Nephron progenitor cell (in vitro differentiated cells): ENCODE data around the gene ALKBH8.
A peak's percentile ranks its signal among the peaks of the same experiment; 100 is the strongest.

Source experiments
- DNase-seq: peaks from one replicate; pipeline ENCODE4 v3.0.0; 2021
- H3K27ac Mint-ChIP-seq: 2 replicates; pipeline ENCODE4 v1.8.0; 2021; ENCODE audit warnings: mild to moderate bottlenecking, moderate library complexity, mixed read lengths
- H3K27me3 Mint-ChIP-seq: 2 replicates; pipeline ENCODE4 v1.8.0; 2021; ENCODE audit warnings: mild to moderate bottlenecking, low read depth, mixed read lengths; ENCODE audit not compliant: poor library complexity
- H3K36me3 Mint-ChIP-seq: 2 replicates; pipeline ENCODE4 v1.8.0; 2021; ENCODE audit warnings: low read depth, mixed read lengths
- H3K4me1 Mint-ChIP-seq: 2 replicates; pipeline ENCODE4 v1.8.0; 2021; ENCODE audit warnings: mixed read lengths
- H3K4me3 Mint-ChIP-seq: 2 replicates; pipeline ENCODE4 v1.8.0; 2021; ENCODE audit warnings: mild to moderate bottlenecking, moderate library complexity, mixed read lengths
- H3K9me3 Mint-ChIP-seq: 2 replicates; pipeline ENCODE4 v1.8.0; 2021; ENCODE audit warnings: mild to moderate bottlenecking, moderate library complexity, mixed read lengths
- TF ChIP-seq, protein P1 (sequence below): fragments of 200-600 bp; sonication (generic); IDR thresholded peaks from 2 replicates; pipeline ENCODE4 v1.5.0; 2021; ENCODE audit warnings: antibody characterized with exemption

The ALKBH8 gene

DNA sequence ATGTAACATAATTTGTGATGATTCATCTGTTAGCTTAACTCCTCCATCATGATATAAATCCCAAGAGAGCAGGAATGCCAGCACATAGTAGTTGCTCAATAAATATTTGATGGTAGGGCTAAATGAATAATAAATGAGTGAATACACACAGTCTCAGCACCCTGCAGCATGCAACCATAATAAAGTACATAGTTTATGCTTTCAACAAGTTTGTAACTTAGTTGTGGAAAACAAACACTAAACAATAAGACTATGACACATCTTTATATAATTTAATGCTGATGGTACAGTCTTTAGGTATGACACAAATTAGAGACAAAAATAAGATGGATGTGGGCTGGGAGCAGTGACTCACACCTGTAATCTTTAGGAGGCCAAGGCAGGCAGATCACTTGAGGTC, 3.8 kb downstream of the ALKBH8 start:
- H3K27ac Mint-ChIP-seq: no peak overlapping the region
- TF ChIP-seq, protein P1, sequence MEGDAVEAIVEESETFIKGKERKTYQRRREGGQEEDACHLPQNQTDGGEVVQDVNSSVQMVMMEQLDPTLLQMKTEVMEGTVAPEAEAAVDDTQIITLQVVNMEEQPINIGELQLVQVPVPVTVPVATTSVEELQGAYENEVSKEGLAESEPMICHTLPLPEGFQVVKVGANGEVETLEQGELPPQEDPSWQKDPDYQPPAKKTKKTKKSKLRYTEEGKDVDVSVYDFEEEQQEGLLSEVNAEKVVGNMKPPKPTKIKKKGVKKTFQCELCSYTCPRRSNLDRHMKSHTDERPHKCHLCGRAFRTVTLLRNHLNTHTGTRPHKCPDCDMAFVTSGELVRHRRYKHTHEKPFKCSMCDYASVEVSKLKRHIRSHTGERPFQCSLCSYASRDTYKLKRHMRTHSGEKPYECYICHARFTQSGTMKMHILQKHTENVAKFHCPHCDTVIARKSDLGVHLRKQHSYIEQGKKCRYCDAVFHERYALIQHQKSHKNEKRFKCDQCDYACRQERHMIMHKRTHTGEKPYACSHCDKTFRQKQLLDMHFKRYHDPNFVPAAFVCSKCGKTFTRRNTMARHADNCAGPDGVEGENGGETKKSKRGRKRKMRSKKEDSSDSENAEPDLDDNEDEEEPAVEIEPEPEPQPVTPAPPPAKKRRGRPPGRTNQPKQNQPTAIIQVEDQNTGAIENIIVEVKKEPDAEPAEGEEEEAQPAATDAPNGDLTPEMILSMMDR: no peak
- H3K4me3 Mint-ChIP-seq: no peak overlapping the region
- H3K9me3 Mint-ChIP-seq: no peaks in the 10 kb centered on the region
- peaks cover 9% of the 10 kb centered on the region for H3K36me3 Mint-ChIP-seq
- H3K27me3 Mint-ChIP-seq: no peaks in the 10 kb centered on the region
- no peak for DNase-seq
- peaks cover 28% of the 10 kb centered on the region for H3K4me1 Mint-ChIP-seq

DNA sequence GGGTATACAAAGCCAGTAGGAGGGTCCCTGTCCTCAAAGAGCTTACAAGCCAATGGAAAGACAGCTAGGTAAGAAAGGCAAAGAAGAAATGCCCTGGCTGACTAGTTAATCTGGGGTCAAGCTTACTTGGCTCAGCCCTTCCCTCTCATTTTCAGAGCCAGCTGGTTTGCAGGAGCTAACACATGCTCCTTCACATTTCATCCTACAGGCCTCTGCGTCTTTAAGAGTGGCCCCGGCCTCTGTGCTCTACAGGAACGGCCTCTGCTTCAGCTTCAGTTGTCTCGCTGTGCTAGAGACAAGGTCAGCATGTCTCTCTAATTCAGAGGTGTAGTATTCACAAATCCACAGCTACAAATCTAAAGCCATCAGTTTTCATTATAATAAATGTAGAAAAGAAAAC, 15.2 kb downstream of the ALKBH8 start:
- Mint-ChIP-seq H3K4me3 (no peak overlapping the region), H3K27ac (no peak overlapping the region), H3K4me1 (no peaks in the 10 kb centered on the region), H3K36me3 (peaks cover 16% of the 10 kb centered on the region), H3K27me3 (no peaks in the 10 kb centered on the region), H3K9me3 (no peaks in the 10 kb centered on the region)
- TF ChIP-seq, protein P1: no peak
- DNase-seq: no peak

DNA sequence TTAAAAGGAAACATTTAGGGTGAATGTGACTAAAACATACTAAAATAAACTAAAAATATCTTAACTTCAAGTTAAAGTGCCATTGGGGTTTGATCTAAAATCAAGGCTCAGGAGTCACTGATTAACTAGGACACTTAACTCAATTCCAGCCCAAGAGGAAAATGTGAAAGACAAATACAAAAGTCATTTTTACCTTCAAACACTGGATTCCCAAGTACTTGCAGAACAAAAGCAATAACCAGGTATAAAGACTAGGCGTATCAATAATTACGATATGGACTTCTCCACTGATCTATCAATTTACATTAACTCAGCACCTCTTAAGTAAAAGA, 15.6 kb downstream of the ALKBH8 start:
- Mint-ChIP-seq H3K27me3 (no peaks in the 10 kb centered on the region), H3K4me3 (no peak overlapping the region), H3K9me3 (no peaks in the 10 kb centered on the region), H3K27ac (no peak overlapping the region), H3K4me1 (no peaks in the 10 kb centered on the region), H3K36me3 (peaks cover 16% of the 10 kb centered on the region)
- no peak for DNase-seq
- TF ChIP-seq, protein P1: no peak

DNA sequence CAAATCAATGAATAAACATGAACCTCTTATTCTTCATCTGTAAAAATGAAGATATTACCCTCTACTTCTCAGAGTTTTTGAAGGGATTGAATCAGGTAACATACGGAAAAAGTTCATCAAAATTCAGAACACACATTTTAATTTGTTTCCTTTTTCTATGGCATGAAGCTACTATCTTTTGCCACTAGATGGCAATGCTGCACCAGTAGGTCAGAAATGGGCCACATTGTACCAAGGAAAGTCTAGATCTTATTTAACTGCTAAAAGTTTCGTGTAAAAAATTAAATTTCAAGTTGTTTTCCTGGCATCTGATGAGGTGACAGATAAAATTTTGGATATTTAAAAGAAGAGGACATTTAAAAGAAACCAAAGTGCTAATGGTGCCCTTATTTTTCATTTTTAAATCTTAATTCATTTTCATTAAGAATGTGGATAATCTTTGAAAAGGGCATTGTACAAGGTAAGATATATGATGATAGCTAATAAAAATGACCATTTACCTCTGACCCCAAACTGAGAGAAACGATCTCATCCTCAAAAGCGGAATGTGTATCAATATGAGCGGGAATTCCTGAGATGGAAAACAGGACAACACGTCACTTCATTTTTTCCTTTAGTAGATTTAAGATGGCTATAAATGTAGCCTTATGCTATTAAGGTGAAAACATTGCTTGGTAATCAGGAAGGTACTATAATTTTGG, 16.1 kb downstream of the ALKBH8 start:
- H3K27me3 Mint-ChIP-seq: no peaks in the 10 kb centered on the region
- H3K4me1 Mint-ChIP-seq: no peaks in the 10 kb centered on the region
- H3K36me3 Mint-ChIP-seq: peaks cover 16% of the 10 kb centered on the region
- TF ChIP-seq, protein P1: peak; percentile 87
- H3K9me3 Mint-ChIP-seq: no peaks in the 10 kb centered on the region
- H3K4me3 Mint-ChIP-seq: no peak overlapping the region
- DNase-seq: peak; percentile 21
- H3K27ac Mint-ChIP-seq: no peak overlapping the region

DNA sequence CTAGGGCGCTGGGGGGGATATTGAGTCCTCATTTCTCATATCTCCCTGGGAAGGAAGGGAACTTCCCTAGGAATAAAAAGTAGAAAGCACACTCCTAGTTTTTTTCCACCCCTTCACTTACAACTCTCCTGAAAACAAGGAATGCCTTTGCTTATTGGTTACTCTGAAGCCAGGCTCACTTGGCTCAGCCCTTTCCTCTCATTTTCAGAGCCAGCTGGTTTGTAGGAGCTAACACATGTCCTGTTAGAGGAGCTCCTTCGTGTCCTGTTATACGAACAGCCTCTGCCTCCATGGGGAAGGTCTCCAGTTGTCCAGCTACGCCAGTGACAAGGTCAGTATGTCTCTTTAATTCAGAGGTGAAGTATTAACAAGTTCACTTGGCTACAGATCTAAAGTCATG, 17.6 kb downstream of the ALKBH8 start:
- TF ChIP-seq, protein P1: no peak
- Mint-ChIP-seq H3K4me1 (no peaks in the 10 kb centered on the region), H3K27ac (no peak overlapping the region), H3K27me3 (no peaks in the 10 kb centered on the region), H3K9me3 (no peaks in the 10 kb centered on the region), H3K4me3 (no peak overlapping the region), H3K36me3 (peaks cover 8% of the 10 kb centered on the region)
- no peak for DNase-seq

DNA sequence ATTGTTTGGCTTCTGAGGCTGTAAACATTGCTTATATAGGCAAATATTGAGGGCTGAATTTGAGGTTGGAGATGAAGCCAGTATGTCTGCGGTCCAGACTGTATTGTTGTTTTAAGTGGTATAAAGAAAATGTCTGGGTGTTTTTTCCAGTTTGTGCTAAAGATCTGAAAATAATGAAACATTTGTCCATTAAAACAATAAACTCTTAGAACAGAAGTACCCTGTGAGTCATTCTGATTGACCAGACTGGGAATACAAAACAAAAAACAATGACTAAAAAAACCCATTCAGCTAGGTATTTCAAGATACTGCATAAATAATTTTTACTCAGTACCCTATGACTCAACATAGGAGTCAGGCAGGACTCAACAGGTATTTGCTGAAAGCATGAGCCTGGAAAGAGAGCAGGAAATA, 20.4 kb downstream of the ALKBH8 start:
- no peak for DNase-seq
- no peaks in the 10 kb centered on the region for H3K4me1 Mint-ChIP-seq
- TF ChIP-seq, protein P1: no peak
- no peak overlapping the region for H3K27ac Mint-ChIP-seq
- H3K27me3 Mint-ChIP-seq: no peaks in the 10 kb centered on the region
- H3K9me3 Mint-ChIP-seq: no peaks in the 10 kb centered on the region
- no peak overlapping the region for H3K4me3 Mint-ChIP-seq
- H3K36me3 Mint-ChIP-seq: no peaks in the 10 kb centered on the region
